Omental fat pad (tissue), 4 donors: Measurements from ENCODE around the gene ATP2A3. TPM values are rescaled to one million over a fixed set of nuclear protein-coding genes. Genes with fewer than 3 reads are reported as not detected.

Experiments
- ATAC-seq: fragments of 150-250 bp; one replicate; pipeline ENCODE4 v1.9.1; 2016; ENCODE audit warnings: mild to moderate bottlenecking, moderate library complexity; ENCODE audit not compliant: low FRiP score
- DNase-seq: peaks from one replicate; pipeline ENCODE4 v3.0.0-alpha.2; 2019; ENCODE audit warnings: low spot score
- total RNA-seq, 4 donors: library from RNA; depleted of rRNA; stranded (reverse); fragments of >200 nt; gene quantifications; one replicate each; pipeline ENCODE4 v1.1.0, GENCODE V29; 2016
- TF ChIP-seq, protein P1 (sequence below), 3 donors: fragments of 450-650 bp; IDR thresholded peaks; one replicate each; pipeline ENCODE4 v1.5.1; 2016 to 2017; ENCODE audit warnings: antibody characterized with exemption in 3 of 3, mild to moderate bottlenecking in 3 of 3, moderate library complexity in 2 of 3

The ATP2A3 gene
- total RNA-seq, 4 donors from 2014 or later = 2.9 to 12.3 (median 5.5) TPM

DNA sequence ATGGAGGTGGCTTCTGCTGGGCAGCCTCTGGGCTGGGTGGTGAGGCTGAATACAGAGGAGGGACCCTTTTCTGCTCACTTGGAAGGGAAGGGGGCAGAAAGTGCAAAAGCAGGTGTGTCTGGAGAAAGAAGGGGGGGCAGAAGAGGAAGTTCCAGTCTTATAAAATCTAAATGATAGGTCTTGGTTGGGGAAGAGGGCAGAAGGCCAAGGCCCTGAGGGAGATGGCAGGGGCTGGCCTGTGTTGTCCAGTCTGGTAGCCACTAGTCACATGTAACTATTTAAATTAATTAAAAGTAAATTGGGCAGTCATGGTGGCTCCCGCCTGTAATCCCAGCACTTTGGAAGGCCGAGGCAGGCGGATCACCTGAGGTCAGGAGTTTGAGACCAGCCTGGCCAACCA, 68.9 kb downstream of the ATP2A3 start:
- TF ChIP-seq, protein P1, sequence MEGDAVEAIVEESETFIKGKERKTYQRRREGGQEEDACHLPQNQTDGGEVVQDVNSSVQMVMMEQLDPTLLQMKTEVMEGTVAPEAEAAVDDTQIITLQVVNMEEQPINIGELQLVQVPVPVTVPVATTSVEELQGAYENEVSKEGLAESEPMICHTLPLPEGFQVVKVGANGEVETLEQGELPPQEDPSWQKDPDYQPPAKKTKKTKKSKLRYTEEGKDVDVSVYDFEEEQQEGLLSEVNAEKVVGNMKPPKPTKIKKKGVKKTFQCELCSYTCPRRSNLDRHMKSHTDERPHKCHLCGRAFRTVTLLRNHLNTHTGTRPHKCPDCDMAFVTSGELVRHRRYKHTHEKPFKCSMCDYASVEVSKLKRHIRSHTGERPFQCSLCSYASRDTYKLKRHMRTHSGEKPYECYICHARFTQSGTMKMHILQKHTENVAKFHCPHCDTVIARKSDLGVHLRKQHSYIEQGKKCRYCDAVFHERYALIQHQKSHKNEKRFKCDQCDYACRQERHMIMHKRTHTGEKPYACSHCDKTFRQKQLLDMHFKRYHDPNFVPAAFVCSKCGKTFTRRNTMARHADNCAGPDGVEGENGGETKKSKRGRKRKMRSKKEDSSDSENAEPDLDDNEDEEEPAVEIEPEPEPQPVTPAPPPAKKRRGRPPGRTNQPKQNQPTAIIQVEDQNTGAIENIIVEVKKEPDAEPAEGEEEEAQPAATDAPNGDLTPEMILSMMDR (IDR thresholded peaks at IDR 0.05) = no peak
- ATAC-seq (no peak), DNase-seq (no peak)

DNA sequence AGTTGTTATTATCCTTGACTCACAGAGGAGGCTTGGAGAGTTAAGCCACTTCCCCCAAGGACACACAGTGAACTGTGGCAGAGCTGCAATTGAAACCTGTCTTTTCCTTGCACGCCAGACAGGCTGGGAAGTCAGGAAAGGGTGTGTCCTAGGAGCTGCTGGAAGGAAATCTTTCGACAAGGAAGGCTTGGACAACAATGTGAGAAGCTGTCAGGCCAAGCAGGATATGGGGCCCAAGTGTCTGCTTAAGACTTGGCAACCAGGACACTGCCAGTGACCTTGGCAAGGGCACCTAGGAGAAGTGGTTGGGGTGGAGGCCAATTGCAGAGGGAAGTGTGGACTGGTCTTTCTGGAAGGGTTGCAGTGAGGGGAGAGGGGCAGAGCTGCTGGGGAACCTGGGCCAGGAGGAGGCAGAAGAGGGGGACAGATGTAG, 69.3 kb downstream of the ATP2A3 start:
- DNase-seq (no peak), ATAC-seq (no peak)
- TF ChIP-seq, protein P1 (IDR thresholded peaks at IDR 0.05) = no peak

DNA sequence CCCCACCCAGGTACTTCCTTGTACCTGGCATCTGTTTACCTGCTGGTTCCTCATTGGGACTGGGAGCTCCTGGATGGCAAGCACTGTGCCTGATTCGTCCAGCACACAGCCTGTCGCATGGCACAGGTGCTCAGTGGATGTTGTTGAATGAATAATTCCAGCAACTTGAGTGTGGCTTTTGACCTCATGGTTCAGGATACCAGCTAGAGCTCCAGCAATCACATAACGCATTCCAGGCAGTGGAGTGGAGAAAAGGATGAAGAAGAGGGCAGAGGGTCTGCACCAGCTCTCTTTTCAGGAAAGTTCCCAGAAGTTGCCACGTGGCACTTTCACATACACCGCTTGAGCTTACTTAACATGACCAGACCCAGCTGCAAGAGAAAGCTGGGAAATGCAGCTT, 70.0 kb downstream of the ATP2A3 start:
- ATAC-seq = no peak
- no peak for DNase-seq
- TF ChIP-seq, protein P1 (IDR thresholded peaks at IDR 0.05) = no peak

DNA sequence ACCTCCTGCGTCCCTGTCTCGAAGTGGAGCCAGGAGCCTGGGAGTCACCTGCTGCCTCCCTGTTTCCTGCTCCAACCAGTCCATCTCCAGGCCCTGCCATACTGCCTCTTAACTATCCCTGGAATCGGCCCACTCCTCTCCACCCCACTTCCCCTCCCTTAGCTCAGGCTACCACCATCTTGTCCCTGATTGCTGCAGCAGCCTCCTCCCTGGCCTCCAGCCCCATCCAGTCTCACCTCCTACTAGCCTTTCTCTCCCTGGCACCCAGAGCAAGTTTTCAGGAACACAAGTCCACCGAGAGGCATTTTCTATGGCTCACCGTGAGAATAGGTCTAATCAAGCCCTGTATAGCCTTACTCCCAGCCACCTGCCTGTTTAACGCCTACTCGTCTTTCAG, 70.5 kb downstream of the ATP2A3 start:
- TF ChIP-seq, protein P1 (IDR thresholded peaks at IDR 0.05) = no peak
- DNase-seq = no peak
- ATAC-seq = no peak

DNA sequence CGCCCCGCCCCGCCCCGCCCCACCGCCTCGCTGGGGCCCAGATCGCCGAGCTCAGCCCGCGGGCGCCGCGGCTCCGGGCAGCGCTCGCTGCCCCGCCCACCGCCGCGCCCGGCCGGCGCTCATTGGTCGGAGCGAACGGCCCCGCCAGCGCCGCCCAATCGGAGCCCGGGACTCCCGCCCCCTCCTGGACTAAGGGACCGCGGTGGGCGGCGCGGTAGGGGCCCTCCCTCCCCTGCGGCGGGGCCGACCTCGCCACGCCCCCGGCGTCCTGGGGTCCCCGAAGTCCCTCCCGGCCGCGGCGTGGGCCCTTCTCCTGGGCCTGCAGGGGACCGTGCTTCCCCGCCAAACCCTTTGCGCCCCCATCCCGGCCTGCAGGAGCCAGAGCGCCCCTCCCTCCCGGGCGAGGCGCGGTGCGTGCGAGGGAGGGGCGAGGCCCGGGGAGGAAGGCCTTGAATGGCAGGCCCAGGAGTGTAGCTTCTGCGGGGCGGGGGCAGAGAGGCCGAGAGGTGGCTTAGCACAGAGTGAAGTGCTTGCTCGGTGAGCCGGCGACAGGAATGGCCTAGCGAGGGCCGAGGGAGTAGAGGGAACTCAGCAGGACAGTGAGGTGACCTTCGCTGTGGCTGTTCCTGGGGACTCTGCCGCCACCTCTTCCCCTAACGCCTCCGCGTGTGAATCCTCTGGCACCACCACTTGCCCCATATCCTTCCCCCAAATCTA, 71.1 kb downstream of the ATP2A3 start, which contains the start of gene CAMKK1:
Gene CAMKK1 (minus strand): TSS at position 51 of the 717 bp plus-strand sequence. CDS start 7,366 bp downstream, outside the sequence.
- TF ChIP-seq, protein P1 (IDR thresholded peaks at IDR 0.05) = no peak
- ATAC-seq (peak; percentile 74), DNase-seq (peak; percentile 46)

DNA sequence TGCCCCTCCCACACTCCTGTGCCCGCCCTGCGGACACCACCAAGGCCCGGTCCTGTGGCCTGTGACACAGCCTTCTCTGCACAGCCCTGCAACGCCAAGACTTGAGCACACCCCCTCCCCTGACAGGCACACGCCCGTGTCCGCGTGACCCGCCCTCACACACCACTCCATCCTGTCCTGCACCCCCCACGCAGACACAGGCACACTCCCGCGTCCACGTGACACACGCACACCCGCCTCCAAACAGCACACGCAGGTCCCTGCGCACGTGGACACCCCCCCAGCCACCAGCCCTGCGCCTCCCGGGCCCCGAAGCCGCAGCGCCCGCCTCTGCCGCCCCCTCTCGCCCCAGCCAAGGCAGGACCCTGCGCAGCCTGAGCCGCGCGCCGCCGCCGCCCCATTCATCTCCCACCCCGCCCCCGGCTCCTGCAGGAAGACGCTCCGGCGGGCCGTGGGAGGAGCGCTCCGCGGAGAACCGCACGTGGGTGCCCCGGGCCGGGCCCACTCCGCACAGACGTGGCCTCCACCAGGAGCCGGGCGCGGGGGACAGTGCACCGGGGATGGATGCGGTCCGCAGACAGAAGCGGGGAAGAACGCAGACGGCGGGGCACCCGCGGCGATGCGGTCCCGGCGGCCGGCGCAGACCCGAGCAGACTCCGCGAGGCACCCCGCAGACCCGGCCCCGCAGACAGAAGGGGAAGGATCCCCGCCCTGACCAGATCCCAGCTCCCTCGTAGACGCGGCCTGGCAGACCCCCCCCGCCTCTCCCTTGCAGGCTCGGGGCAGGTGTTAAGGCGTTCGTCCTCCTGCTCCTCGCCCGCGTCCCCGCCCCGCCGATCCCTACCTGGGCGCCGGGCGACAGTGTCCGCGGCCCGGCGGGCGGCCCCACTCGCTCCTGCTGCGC, 71.9 kb downstream of the ATP2A3 start:
- TF ChIP-seq, protein P1 (IDR thresholded peaks at IDR 0.05) = no peak
- ATAC-seq (peak; percentile 37), DNase-seq (peak; percentile 73)
